Mucosa of rectum (tissue), 2 donors: ENCODE results near the gene CASP14.
"Not testable (repeated sequence)": the region's sequence is repeated elsewhere in the genome, so short reads cannot be mapped to it uniquely, and the experiment has no call there.

Experiments used
- H3K27ac ChIP-seq, 2 donors: one replicate each; pipeline ENCODE4 v1.7.0; 2013; ENCODE audit warnings: inconsistent platforms in 2 of 2, low read depth in 2 of 2, low read length in 2 of 2
- H3K27me3 ChIP-seq, 2 donors: one replicate each; pipeline ENCODE4 v1.7.0; 2013; ENCODE audit warnings: low read length in 2 of 2; ENCODE audit not compliant: control insufficient read depth in 2 of 2, insufficient read depth in 2 of 2
- H3K36me3 ChIP-seq, 2 donors: one replicate each; pipeline ENCODE4 v1.7.0; 2013; ENCODE audit warnings: low read length in 2 of 2; ENCODE audit not compliant: control insufficient read depth in 2 of 2, insufficient read depth in 2 of 2
- H3K4me1 ChIP-seq, 2 donors: one replicate each; pipeline ENCODE4 v1.7.0; 2013; ENCODE audit warnings: low read length in 2 of 2, mild to moderate bottlenecking in 1 of 2; ENCODE audit not compliant: control insufficient read depth in 2 of 2, insufficient read depth in 2 of 2
- H3K4me3 ChIP-seq, 2 donors: one replicate each; pipeline ENCODE4 v1.7.0; 2013; ENCODE audit warnings: low read length in 2 of 2
- H3K9ac ChIP-seq, 2 donors: one replicate each; pipeline ENCODE4 v1.7.0; 2013; ENCODE audit warnings: low read length in 2 of 2, low read depth in 1 of 2, mild to moderate bottlenecking in 1 of 2
- H3K9me3 ChIP-seq, 2 donors: one replicate each; pipeline ENCODE4 v1.7.0; 2013; ENCODE audit warnings: low read length in 2 of 2; ENCODE audit not compliant: control insufficient read depth in 2 of 2
- donor health status: healthy.
- donor health status: Normal muscosa, but diverticular disease.

The CASP14 gene

DNA sequence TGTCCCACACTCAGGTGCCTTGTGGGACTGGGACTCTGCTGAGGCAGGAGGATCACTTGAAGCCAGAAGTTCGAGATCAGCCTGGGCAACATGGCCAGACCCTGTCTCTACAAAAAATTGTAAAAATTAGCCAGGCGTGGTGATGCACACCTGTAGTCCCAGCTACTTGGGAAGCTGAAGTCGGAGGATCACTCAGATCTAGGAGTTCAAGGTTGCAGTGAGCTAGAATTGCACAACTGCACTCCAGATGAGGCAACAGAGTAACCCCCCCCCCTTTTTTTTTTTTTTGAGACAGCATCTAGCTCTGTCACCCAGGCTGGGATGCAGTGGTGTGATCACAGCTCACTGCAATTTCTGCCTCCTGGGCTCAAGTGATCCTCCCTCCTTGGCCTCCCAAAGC is 46.9 kb downstream of the CASP14 start:
- Histone ChIP-seq H3K9me3 (no peaks in the 10 kb centered on the region), H3K27me3 (no peaks in the 10 kb centered on the region), H3K4me3 (no peak overlapping the region), H3K4me1 (no peaks in the 10 kb centered on the region), H3K36me3 (no peaks in the 10 kb centered on the region), H3K27ac (no peak overlapping the region), H3K9ac (no peak overlapping the region)

DNA sequence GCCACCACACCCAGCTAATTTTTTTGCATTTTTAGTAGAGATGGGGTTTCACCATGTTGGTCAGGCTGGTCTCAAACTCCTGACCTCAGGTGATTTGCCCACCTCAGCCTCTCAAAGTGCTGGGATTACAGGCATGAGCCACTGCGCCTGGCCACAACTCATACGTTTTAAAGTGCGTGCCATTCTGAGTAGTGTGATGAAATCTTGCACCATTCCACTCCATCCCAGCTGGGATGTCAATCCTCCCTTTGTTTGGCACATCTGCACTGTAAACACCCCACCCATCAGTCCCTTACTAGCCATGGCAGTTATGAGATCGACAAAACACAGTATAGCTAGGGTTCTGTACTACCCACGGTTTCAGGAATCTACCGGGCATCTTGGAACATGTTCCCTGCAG is 48.7 kb downstream of the CASP14 start:
- H3K27ac ChIP-seq, H3K9me3 ChIP-seq, H3K9ac ChIP-seq, H3K4me3 ChIP-seq, H3K27me3 ChIP-seq, H3K4me1 ChIP-seq, H3K36me3 ChIP-seq: not testable (repeated sequence)

DNA sequence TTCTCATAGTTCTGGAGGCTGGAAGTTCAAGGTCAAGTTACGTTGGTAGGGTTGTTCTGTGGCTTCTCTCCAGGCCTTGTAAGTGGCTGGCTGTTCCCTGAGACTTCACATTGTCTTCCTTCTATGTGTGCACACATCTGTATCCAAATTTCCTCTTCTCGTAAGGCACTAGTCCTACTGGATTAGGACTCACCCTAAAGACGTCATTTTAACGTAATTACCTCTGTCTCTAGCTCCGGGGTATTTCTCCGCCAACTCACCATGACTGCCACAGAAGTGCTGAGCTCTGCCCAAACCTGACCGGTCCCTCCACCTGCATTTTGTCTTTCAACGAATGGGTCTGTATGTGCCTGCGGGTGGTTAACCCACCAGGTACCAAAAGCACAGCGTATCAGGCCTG is 49.2 kb downstream of the CASP14 start:
- Histone ChIP-seq H3K9me3 (no peaks in the 10 kb centered on the region), H3K27me3 (no peaks in the 10 kb centered on the region), H3K4me1 (no peaks in the 10 kb centered on the region), H3K27ac (no peak overlapping the region), H3K36me3 (no peaks in the 10 kb centered on the region), H3K4me3 (no peak overlapping the region), H3K9ac (no peak overlapping the region)

DNA sequence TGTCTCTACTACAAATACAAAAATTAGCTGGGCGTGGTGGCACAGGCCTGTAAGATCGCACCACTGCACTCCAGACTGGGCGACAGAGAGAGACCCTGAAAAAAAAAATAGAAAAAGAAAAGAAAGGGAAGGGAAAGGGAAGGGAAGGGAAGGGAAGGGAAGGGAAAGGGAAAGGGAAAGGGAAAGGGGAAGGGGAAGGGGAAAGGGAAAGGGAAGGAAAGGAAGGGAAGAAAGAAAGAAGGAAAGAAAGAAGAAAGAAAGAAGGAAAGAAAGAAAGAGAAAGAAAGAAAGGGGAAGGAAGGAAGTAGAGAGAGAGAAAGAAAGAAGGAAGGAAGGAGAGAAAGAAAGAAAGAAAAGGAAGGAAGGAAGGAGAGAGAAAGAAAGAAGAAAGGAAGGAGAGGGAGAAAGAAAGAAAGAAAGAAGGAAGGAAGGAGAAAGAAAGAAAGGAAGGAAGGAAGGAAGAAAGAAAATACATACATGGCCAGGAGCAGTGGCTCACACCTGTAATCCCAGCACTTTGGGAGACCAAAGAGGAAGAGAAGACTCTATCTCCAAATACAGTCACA is 49.8 kb downstream of the CASP14 start:
- H3K36me3 ChIP-seq: no peaks in the 10 kb centered on the region
- no peak overlapping the region for H3K4me3 ChIP-seq
- H3K27me3 ChIP-seq: no peaks in the 10 kb centered on the region
- H3K9ac ChIP-seq: no peak overlapping the region
- no peaks in the 10 kb centered on the region for H3K9me3 ChIP-seq
- H3K4me1 ChIP-seq: no peaks in the 10 kb centered on the region
- no peak overlapping the region for H3K27ac ChIP-seq

DNA sequence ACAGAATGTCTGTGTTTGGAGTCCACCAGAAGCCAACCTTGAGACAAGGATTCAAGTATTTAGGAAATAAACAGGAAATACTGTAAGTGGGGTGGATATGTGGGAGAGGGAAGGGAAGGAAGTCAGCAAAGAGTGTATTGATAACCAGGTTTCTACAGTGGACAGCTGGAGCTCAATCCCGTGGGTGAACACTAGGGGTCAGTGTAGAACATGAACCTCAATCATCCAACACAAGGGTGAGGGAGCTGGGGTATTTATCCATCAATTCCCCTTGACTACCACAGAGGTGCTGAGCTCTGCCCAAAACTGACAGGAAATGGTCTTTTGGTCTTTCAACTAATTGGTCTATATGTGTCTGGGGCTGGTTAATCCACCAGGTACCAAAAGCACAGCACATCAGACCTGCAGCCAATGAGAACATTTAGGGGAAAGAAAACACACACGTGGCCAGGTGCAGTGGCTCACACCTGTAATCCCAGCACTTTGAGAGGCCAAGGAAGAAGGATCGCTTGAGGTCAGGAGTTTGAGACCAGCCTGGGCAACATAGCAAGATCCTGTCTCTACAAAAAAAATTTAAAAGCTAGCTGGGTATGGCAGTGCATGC is 52.3 kb downstream of the CASP14 start:
- H3K4me1 ChIP-seq: no peaks in the 10 kb centered on the region
- no peaks in the 10 kb centered on the region for H3K36me3 ChIP-seq
- H3K27me3 ChIP-seq: no peaks in the 10 kb centered on the region

DNA sequence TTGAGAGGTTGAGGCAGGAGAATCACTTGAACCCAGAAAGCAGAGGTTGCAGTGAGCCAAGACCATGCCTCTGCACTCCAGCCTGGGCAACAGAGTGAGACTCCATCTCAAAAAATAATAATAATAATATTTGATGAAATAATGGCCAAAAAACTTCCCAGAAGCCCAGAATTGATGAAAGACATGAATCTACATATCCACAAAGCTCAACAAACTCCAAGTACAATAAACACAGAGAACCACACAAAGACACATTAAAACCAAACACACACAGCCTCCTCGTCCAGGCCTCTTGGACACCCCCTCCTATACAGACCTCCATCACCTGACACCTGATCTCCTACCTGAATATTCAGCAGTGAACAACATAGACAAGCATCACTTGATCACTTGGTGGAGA is 54.7 kb downstream of the CASP14 start:
- Histone ChIP-seq H3K27me3 (peaks cover under 1 to 6% of the 10 kb centered on the region in 2 donors), H3K9me3 (peaks cover 0 to 3% of the 10 kb centered on the region in 2 donors), H3K27ac (no peak overlapping the region), H3K4me1 (no peaks in the 10 kb centered on the region), H3K9ac (no peak overlapping the region), H3K4me3 (no peak overlapping the region), H3K36me3 (no peaks in the 10 kb centered on the region)

More for the DNA sequence above, 52.3 kb downstream of the CASP14 start:
- peaks cover 0 to 3% of the 10 kb centered on the region in 2 donors for H3K9me3 ChIP-seq
- no peak overlapping the region for H3K27ac ChIP-seq
- H3K9ac ChIP-seq: no peak overlapping the region
- no peak overlapping the region for H3K4me3 ChIP-seq

DNA sequence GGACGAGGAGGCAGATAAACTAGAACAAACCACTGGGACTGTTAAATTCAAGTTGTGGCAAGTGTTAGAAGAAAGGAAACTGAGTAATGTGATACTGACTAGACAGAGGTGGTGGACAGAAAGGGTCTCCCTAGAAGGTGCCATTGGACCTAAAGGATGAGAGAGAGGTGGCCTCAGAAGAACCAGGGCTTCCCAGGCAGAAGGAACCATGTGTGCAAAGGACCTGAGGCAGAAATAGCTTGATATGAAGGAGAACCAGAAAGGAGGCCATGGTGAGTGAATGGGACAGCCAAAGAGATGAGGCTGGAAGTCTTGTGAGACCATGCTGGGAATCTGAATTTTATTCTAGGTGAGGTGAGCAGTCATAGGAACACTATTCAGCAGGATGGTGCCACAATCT is 55.1 kb downstream of the CASP14 start:
- Histone ChIP-seq H3K4me1 (no peaks in the 10 kb centered on the region), H3K9ac (no peak overlapping the region), H3K4me3 (no peak overlapping the region), H3K9me3 (peaks cover 0 to 3% of the 10 kb centered on the region in 2 donors), H3K36me3 (no peaks in the 10 kb centered on the region), H3K27ac (no peak overlapping the region), H3K27me3 (peaks cover 3 to 6% of the 10 kb centered on the region in 2 donors)

DNA sequence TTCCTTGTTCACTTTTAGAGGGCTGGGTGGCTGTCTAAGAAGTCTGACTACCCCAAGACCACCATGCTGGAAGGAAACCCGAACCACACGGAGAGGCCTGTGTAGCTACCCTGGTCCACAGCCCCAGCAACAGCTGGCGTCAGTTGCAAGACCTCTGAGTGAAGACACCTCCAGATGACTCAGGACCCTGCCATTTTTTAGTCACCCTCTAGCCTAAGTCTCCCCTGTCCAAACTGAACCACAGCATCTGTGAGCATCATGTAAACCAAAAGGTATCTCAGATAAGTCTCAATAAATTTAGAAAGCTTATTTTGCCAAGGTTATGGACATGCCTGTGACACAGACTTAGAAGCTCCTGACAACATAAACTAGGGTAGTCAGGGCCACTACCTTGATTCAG is 55.8 kb downstream of the CASP14 start:
- Histone ChIP-seq H3K4me1 (no peaks in the 10 kb centered on the region), H3K4me3 (no peak overlapping the region), H3K27me3 (peaks cover 3 to 6% of the 10 kb centered on the region in 2 donors), H3K9ac (no peak overlapping the region), H3K27ac (no peak overlapping the region), H3K9me3 (peaks cover 0 to 3% of the 10 kb centered on the region in 2 donors), H3K36me3 (no peaks in the 10 kb centered on the region)

DNA sequence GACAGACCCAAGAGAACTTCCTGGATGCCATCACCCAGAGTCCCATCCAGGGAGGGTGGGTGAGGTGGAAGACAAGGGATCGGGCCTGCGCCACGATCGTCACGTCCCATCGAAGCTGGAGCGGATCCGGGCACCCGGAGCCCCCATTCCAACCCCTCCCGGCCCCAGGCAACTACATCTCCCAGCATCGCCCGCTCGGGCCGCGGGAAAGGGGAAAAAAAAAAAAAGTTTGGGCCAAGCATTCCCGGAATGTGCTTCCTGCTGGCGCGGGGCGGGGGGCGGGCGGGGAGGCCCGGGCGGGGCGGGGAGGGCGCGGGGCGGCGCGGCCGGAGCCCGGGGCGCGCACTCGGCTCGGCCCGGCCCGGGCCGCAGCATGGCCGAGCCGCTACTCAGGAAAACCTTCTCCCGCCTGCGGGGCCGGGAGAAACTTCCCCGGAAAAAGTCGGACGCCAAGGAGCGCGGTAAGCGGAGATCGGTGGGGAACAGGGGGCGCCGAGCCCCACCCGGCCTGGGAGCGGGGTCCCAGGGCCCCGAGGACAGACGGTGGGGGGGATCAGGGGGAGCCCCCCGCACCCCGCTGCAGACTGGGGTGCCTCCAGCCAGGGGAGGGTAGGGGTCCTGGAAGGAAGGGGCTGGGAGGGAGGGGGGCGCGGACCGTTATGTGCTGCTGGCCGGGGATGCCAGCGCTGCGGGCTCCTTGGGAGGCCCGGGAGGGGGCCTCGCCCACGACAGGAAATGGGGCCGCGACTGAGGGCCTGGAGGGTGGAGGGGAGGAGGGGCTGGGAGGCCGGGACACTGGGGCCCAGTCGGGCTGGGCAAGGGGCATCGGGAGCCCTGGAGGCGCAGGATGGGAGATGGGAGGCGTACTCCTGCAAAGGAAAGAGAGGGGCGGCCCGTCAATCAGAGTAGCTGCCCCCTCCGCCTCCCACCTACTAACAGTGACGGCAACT is 58.1 kb downstream of the CASP14 start, which contains the start of gene SYDE1:
Gene SYDE1, plus strand, starts transcription at position 341 of the 950 bp plus-strand sequence. Its CDS starts 33 bp downstream, at position 374.
- H3K4me1 ChIP-seq: no peaks in the 10 kb centered on the region
- H3K4me3 ChIP-seq: peak within 1 kb of the TSS; percentile 59
- H3K27me3 ChIP-seq: peaks cover 3 to 6% of the 10 kb centered on the region in 2 donors
- peaks cover 0 to 3% of the 10 kb centered on the region in 2 donors for H3K9me3 ChIP-seq
- peak within 1 kb of the TSS; percentile 47 to 57 for H3K9ac ChIP-seq
- H3K36me3 ChIP-seq: peaks cover 0 to 4% of the 10 kb centered on the region in 2 donors
- H3K27ac ChIP-seq: peak within 1 kb of the TSS; percentile 64 to 65
